NCI-H2107 treated with DMSO at 0.1 percent for 48 hours (cell line): Measurements from ENCODE around the gene CARD16.
A peak's percentile ranks its signal among the peaks of the same experiment; 100 is the strongest.

Experiments
- DNase-seq: peaks from one replicate; lab custom pipeline; 2025; ENCODE audit not compliant: unreplicated experiment; lab: John Stamatoyannopoulos, UW

Gene CARD16

GRCh38 chr11:104997288-104997687 is 47.8 kb downstream of the CARD16 start:
- no peak for DNase-seq

GRCh38 chr11:104995001-104995408 is 50.1 kb downstream of the CARD16 start:
- peak; percentile 74 for DNase-seq

- DNase-seq = no peak
These were observed 52.4 kb downstream of the CARD16 start for GRCh38 chr11:104992781-104993180.

- DNase-seq = no peak
These were observed 53.1 kb downstream of the CARD16 start for GRCh38 chr11:104991994-104992393.
